Measurements from ENCODE around the gene COL13A1. TPM values are rescaled to one million over a fixed set of nuclear protein-coding genes. Genes with fewer than 3 reads are reported as not detected.

COL13A1 gene
- total and polyA plus RNA-seq, 2 donors from 2014 or later: 4.0 to 5.2 TPM

GRCh38 chr10:69911613-69912528, 110.2 kb downstream of the COL13A1 start:
- Histone ChIP-seq H3K4me1 (ENCODE audit: control insufficient read depth in 2 of 3, insufficient read depth in 2 of 3, low read depth in 1 of 3, low read length in 3 of 3) (peaks cover 0 to 13% (median 3%) of the 10 kb centered on the region in 3 donors), H3K27me3 (ENCODE audit: control insufficient read depth, insufficient read depth, low read length) (no peaks in the 10 kb centered on the region), H3K9ac (ENCODE audit: low read length in 3 of 3) (no peak overlapping the region), H3K36me3 (ENCODE audit: control insufficient read depth in 2 of 3, insufficient read depth in 3 of 3, low read length in 3 of 3) (no peaks in the 10 kb centered on the region), H3K4me3 (ENCODE audit: low read length in 3 of 3) (no peak overlapping the region), H3K9me3 (ENCODE audit: control insufficient read depth in 2 of 3, insufficient read depth in 1 of 3, low read length in 3 of 3) (no peaks in the 10 kb centered on the region), H3K27ac (ENCODE audit: low read depth in 2 of 2, low read length in 2 of 2) (no peak overlapping the region)
- intact Hi-C loops (cut with DNase I): no loop called here
- peak in 2 of 5 donors; percentile 21 to 43 for DNase-seq
- FAIRE-seq: no peak
- TF ChIP-seq CTCF (IDR thresholded peaks at IDR 0.05; ENCODE audit: borderline replicate concordance, extremely low read depth, insufficient read depth): no peak

GRCh38 chr10:69912589-69912988, 110.9 kb downstream of the COL13A1 start:
- TF ChIP-seq CTCF (IDR thresholded peaks at IDR 0.05; ENCODE audit: borderline replicate concordance, extremely low read depth, insufficient read depth): no peak
- H3K36me3 ChIP-seq (ENCODE audit: control insufficient read depth in 2 of 3, insufficient read depth in 3 of 3, low read length in 3 of 3): no peaks in the 10 kb centered on the region
- peaks cover 0 to 13% (median 3%) of the 10 kb centered on the region in 3 donors for H3K4me1 ChIP-seq (ENCODE audit: control insufficient read depth in 2 of 3, insufficient read depth in 2 of 3, low read depth in 1 of 3, low read length in 3 of 3)
- peak in 3 of 5 donors; percentile 53 to 82 (median 63) for DNase-seq
- no peak overlapping the region for H3K27ac ChIP-seq (ENCODE audit: low read depth in 2 of 2, low read length in 2 of 2)
- no peak overlapping the region for H3K9ac ChIP-seq (ENCODE audit: low read length in 3 of 3)
- no peaks in the 10 kb centered on the region for H3K27me3 ChIP-seq (ENCODE audit: control insufficient read depth, insufficient read depth, low read length)
- intact Hi-C loops (cut with DNase I): no loop called here
- no peak for FAIRE-seq
- H3K4me3 ChIP-seq (ENCODE audit: low read length in 3 of 3): no peak overlapping the region
- H3K9me3 ChIP-seq (ENCODE audit: control insufficient read depth in 2 of 3, insufficient read depth in 1 of 3, low read length in 3 of 3): no peaks in the 10 kb centered on the region

- H3K27me3 ChIP-seq (ENCODE audit: control insufficient read depth, insufficient read depth, low read length): no peaks in the 10 kb centered on the region
- H3K4me1 ChIP-seq (ENCODE audit: control insufficient read depth in 2 of 3, insufficient read depth in 2 of 3, low read depth in 1 of 3, low read length in 3 of 3): peaks cover 0 to 13% (median 3%) of the 10 kb centered on the region in 3 donors
- no peaks in the 10 kb centered on the region for H3K9me3 ChIP-seq (ENCODE audit: control insufficient read depth in 2 of 3, insufficient read depth in 1 of 3, low read length in 3 of 3)
- no peak overlapping the region for H3K4me3 ChIP-seq (ENCODE audit: low read length in 3 of 3)
- H3K9ac ChIP-seq (ENCODE audit: low read length in 3 of 3): no peak overlapping the region
- H3K27ac ChIP-seq (ENCODE audit: low read depth in 2 of 2, low read length in 2 of 2): no peak overlapping the region
- no peaks in the 10 kb centered on the region for H3K36me3 ChIP-seq (ENCODE audit: control insufficient read depth in 2 of 3, insufficient read depth in 3 of 3, low read length in 3 of 3)
- intact Hi-C loops (cut with DNase I): no loop called here
- no peak for TF ChIP-seq CTCF (IDR thresholded peaks at IDR 0.05; ENCODE audit: borderline replicate concordance, extremely low read depth, insufficient read depth)
- no peak for FAIRE-seq
- DNase-seq: no peak
Measured at GRCh38 chr10:69913606-69914382, 112.1 kb downstream of the COL13A1 start.

Measured in kidney (tissue), 14 donors.